GM23248 (cell line): ENCODE results near the gene CLIP4.

Experiments used
- EZH2 ChIP-seq: fragments of 200-600 bp; sonication (generic); IDR thresholded peaks from 2 replicates; pipeline ENCODE4 v1.6.1; 2018; ENCODE audit warnings: antibody characterized with exemption, mild to moderate bottlenecking; ENCODE audit not compliant: insufficient read depth, poor library complexity, severe bottlenecking
- EZH2phosphoT487 ChIP-seq: fragments of 200-600 bp; sonication (generic); IDR thresholded peaks from 2 replicates; pipeline ENCODE4 v1.6.1; 2018; ENCODE audit warnings: antibody characterized with exemption, moderate library complexity, mild to moderate bottlenecking, low read depth; ENCODE audit not compliant: insufficient read depth

- no peak for TF ChIP-seq EZH2
- no peak for TF ChIP-seq EZH2phosphoT487
Measured at GRCh38 chr2:29147963-29148362, 32.7 kb downstream of the CLIP4 start.
